ENCODE measurements around the gene WDFY2. TPM values are rescaled to one million over a fixed set of nuclear protein-coding genes. Genes with fewer than 3 reads are reported as not detected.
A peak's percentile ranks its signal among the peaks of the same experiment; 100 is the strongest.

WDFY2 gene
- total RNA-seq, 1 donor from 2014 or later: 20.7 TPM

DNA sequence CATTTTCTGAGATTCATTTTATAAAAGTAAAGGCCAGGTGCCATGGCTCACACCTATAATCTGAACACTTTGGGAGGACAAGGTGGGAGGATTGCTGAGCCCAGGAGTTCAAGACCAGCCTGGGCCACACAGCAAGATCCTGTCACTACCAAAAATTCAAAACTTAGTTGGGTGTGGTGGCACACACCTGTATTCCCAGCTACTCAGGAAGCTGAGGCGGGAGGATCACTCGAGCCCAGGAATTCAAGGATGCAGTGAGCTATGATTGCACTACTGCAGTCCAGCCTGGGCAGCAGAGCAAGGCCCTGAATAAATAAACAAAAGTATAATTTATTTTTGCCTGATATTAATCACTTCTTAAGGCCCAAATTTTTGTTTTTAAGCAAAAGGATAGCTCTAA is 179.2 kb downstream of the WDFY2 start:
- TF ChIP-seq, protein P1, sequence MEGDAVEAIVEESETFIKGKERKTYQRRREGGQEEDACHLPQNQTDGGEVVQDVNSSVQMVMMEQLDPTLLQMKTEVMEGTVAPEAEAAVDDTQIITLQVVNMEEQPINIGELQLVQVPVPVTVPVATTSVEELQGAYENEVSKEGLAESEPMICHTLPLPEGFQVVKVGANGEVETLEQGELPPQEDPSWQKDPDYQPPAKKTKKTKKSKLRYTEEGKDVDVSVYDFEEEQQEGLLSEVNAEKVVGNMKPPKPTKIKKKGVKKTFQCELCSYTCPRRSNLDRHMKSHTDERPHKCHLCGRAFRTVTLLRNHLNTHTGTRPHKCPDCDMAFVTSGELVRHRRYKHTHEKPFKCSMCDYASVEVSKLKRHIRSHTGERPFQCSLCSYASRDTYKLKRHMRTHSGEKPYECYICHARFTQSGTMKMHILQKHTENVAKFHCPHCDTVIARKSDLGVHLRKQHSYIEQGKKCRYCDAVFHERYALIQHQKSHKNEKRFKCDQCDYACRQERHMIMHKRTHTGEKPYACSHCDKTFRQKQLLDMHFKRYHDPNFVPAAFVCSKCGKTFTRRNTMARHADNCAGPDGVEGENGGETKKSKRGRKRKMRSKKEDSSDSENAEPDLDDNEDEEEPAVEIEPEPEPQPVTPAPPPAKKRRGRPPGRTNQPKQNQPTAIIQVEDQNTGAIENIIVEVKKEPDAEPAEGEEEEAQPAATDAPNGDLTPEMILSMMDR (IDR thresholded peaks at IDR 0.05): no peak
- Mint-ChIP-seq H3K27me3 (ENCODE audit: unreplicated experiment) (no peaks in the 10 kb centered on the region), H3K27ac (ENCODE audit: unreplicated experiment) (no peak overlapping the region), H3K4me3 (ENCODE audit: unreplicated experiment) (no peak overlapping the region), H3K36me3 (ENCODE audit: unreplicated experiment) (peaks cover 39% of the 10 kb centered on the region), H3K4me1 (ENCODE audit: unreplicated experiment) (peaks cover 11% of the 10 kb centered on the region), H3K9me3 (ENCODE audit: unreplicated experiment) (no peaks in the 10 kb centered on the region)
- DNase-seq (ENCODE audit: extremely low spot score, unreplicated experiment): no peak

DNA sequence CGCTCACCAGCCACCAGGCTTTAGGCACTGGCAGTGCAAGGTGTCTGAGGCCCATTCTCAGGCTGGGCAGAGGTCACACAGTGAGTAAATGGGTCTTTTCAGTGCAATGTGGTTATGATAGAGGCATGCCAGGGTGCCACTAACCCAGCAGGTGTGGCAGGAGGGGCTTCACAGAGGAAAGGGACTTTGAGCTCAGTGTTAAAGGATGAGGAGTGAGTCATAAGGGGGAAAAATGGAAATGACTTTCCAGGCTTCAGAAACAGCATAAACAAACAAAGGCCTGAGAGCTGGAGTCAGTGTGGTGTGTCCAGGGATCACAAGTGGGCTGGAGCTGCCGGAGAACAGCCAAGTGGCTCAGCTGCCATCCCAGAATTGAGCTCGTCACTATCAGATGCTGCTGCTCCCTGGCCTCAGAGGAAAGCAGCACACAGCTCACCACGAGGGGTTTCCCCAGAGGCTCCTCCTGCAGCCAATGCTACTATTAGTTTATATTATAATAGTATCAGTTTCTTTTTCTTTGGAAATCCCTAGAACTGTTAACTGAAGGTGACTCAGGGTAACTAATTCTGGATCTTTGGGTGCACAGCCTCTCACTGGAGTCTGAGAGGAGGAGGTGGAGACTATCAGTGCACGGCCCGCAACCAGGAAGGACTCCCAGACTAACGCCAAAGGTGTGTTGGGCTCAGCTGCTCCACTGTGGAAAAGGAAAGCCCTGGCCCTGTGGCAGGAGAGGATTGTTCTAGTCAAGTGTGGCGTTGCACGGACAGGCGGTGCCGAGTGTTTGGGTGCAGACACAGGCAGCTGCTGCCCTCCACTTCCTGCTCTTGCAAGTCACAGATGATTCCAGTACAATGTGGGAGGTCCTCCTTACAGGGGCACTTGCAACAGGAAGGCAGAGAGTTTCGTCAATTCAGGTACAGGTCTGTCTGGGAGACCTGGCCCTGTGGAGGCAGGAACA is 180.2 kb downstream of the WDFY2 start:
- Mint-ChIP-seq H3K36me3 (ENCODE audit: unreplicated experiment) (peaks cover 34% of the 10 kb centered on the region), H3K27me3 (ENCODE audit: unreplicated experiment) (no peaks in the 10 kb centered on the region), H3K27ac (ENCODE audit: unreplicated experiment) (peak overlapping the region; percentile 54), H3K4me1 (ENCODE audit: unreplicated experiment) (peaks cover 11% of the 10 kb centered on the region), H3K9me3 (ENCODE audit: unreplicated experiment) (no peaks in the 10 kb centered on the region), H3K4me3 (ENCODE audit: unreplicated experiment) (no peak overlapping the region)
- TF ChIP-seq, protein P1 (IDR thresholded peaks at IDR 0.05): no peak
- no peak for DNase-seq (ENCODE audit: extremely low spot score, unreplicated experiment)

DNA sequence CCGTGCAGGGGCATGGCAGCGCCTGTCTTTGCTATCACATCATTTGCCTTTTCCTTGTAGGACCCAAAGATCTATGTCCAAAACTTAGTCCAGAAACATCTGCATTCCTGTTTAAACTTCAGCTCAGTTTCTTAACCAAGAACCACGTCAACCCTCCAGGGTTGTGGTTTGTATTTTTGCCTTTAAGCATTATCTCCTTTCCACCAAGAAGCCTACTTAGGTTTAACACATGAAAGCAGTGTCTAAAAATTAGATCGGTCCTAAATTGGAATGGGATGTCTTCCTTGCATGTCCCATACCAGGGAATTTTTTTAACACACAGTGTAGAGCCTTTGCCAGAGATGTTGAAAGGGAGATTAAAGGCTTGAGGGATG is 180.9 kb downstream of the WDFY2 start:
- H3K27me3 Mint-ChIP-seq (ENCODE audit: unreplicated experiment): no peaks in the 10 kb centered on the region
- no peak overlapping the region for H3K4me3 Mint-ChIP-seq (ENCODE audit: unreplicated experiment)
- no peaks in the 10 kb centered on the region for H3K9me3 Mint-ChIP-seq (ENCODE audit: unreplicated experiment)
- H3K27ac Mint-ChIP-seq (ENCODE audit: unreplicated experiment): no peak overlapping the region
- peaks cover 11% of the 10 kb centered on the region for H3K4me1 Mint-ChIP-seq (ENCODE audit: unreplicated experiment)
- peaks cover 28% of the 10 kb centered on the region for H3K36me3 Mint-ChIP-seq (ENCODE audit: unreplicated experiment)
- TF ChIP-seq, protein P1 (IDR thresholded peaks at IDR 0.05): no peak
- DNase-seq (ENCODE audit: extremely low spot score, unreplicated experiment): no peak

DNA sequence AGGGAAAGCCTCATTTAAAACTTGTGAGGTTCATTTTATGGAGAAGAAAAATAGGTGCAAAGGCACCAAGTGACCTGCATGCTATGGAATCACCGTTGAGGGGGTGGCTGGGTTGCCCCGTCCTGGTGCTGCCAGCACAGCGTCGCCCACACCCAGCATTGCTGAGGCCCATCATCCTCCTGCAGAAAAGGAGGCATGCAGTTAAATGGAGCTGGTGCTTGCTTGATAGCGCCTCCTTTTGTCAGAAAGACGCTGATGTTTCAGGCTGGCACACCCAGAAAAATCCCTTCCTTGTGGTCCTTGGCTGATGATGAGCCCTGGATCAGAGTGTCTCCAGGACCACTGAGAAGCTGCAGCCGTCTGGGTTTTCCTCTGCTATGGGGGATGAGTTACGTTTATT is 182.8 kb downstream of the WDFY2 start:
- H3K27me3 Mint-ChIP-seq (ENCODE audit: unreplicated experiment): no peaks in the 10 kb centered on the region
- TF ChIP-seq, protein P1 (IDR thresholded peaks at IDR 0.05): no peak
- no peaks in the 10 kb centered on the region for H3K9me3 Mint-ChIP-seq (ENCODE audit: unreplicated experiment)
- DNase-seq (ENCODE audit: extremely low spot score, unreplicated experiment): peak; percentile 65
- peaks cover 18% of the 10 kb centered on the region for H3K36me3 Mint-ChIP-seq (ENCODE audit: unreplicated experiment)
- H3K27ac Mint-ChIP-seq (ENCODE audit: unreplicated experiment): no peak overlapping the region
- no peak overlapping the region for H3K4me3 Mint-ChIP-seq (ENCODE audit: unreplicated experiment)
- peaks cover 11% of the 10 kb centered on the region for H3K4me1 Mint-ChIP-seq (ENCODE audit: unreplicated experiment)

GRCh38 chr13:51768378-51768921 is 184.2 kb downstream of the WDFY2 start:
- TF ChIP-seq, protein P1 (IDR thresholded peaks at IDR 0.05): no peak
- H3K4me3 Mint-ChIP-seq (ENCODE audit: unreplicated experiment): no peak overlapping the region
- peak; percentile 74 for DNase-seq (ENCODE audit: extremely low spot score, unreplicated experiment)
- H3K27ac Mint-ChIP-seq (ENCODE audit: unreplicated experiment): no peak overlapping the region
- no peaks in the 10 kb centered on the region for H3K9me3 Mint-ChIP-seq (ENCODE audit: unreplicated experiment)
- no peaks in the 10 kb centered on the region for H3K27me3 Mint-ChIP-seq (ENCODE audit: unreplicated experiment)
- H3K4me1 Mint-ChIP-seq (ENCODE audit: unreplicated experiment): peaks cover 11% of the 10 kb centered on the region
- peaks cover 10% of the 10 kb centered on the region for H3K36me3 Mint-ChIP-seq (ENCODE audit: unreplicated experiment)

Measured in osteocyte (in vitro differentiated cells).